ENCODE data around the gene NAPEPLD.

DNA sequence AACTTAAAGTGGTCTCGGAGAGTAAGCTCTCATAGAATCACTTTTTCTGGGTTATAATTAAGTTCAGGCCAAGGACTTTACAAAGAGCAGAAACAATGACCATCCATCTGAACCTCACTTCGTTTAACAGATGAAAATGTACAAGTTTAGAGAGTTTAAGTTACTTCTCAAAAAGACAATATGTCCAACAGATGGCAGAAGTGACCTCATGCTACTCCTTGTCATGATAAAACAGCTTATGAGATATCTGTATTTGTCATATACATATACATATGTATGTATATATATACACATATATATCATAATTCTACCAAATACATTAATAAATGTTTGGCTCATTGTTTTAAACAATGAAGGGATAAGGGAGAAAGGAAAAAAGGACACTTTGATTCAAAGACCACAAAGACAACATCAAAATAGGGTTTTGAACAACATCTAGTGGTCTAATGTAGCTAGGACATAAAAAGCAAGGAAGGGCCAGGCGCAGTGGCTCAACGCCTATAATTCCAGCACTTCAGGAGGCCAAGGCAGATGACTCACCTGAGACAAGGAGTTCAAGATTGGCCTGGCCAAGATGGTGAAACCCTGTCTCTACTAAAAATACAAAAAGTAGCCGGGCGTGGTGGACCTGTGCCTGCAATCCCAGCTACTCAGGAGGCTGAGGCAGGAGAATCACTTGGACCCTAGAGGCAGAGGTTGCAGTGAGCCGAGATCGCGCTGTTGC, 17.8 kb downstream of the NAPEPLD start:
- TF ChIP-seq POLR2AphosphoS5 (IDR thresholded peaks at IDR 0.05), result no peak
- TF ChIP-seq, protein P1, sequence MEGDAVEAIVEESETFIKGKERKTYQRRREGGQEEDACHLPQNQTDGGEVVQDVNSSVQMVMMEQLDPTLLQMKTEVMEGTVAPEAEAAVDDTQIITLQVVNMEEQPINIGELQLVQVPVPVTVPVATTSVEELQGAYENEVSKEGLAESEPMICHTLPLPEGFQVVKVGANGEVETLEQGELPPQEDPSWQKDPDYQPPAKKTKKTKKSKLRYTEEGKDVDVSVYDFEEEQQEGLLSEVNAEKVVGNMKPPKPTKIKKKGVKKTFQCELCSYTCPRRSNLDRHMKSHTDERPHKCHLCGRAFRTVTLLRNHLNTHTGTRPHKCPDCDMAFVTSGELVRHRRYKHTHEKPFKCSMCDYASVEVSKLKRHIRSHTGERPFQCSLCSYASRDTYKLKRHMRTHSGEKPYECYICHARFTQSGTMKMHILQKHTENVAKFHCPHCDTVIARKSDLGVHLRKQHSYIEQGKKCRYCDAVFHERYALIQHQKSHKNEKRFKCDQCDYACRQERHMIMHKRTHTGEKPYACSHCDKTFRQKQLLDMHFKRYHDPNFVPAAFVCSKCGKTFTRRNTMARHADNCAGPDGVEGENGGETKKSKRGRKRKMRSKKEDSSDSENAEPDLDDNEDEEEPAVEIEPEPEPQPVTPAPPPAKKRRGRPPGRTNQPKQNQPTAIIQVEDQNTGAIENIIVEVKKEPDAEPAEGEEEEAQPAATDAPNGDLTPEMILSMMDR (IDR thresholded peaks at IDR 0.05; ENCODE audit: poor library complexity, severe bottlenecking), result no peak
- TF ChIP-seq, protein P2, sequence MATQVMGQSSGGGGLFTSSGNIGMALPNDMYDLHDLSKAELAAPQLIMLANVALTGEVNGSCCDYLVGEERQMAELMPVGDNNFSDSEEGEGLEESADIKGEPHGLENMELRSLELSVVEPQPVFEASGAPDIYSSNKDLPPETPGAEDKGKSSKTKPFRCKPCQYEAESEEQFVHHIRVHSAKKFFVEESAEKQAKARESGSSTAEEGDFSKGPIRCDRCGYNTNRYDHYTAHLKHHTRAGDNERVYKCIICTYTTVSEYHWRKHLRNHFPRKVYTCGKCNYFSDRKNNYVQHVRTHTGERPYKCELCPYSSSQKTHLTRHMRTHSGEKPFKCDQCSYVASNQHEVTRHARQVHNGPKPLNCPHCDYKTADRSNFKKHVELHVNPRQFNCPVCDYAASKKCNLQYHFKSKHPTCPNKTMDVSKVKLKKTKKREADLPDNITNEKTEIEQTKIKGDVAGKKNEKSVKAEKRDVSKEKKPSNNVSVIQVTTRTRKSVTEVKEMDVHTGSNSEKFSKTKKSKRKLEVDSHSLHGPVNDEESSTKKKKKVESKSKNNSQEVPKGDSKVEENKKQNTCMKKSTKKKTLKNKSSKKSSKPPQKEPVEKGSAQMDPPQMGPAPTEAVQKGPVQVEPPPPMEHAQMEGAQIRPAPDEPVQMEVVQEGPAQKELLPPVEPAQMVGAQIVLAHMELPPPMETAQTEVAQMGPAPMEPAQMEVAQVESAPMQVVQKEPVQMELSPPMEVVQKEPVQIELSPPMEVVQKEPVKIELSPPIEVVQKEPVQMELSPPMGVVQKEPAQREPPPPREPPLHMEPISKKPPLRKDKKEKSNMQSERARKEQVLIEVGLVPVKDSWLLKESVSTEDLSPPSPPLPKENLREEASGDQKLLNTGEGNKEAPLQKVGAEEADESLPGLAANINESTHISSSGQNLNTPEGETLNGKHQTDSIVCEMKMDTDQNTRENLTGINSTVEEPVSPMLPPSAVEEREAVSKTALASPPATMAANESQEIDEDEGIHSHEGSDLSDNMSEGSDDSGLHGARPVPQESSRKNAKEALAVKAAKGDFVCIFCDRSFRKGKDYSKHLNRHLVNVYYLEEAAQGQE (IDR thresholded peaks at IDR 0.05; ENCODE audit: borderline replicate concordance), result no peak
- no peak for TF ChIP-seq EZH2 (IDR thresholded peaks at IDR 0.05; ENCODE audit: borderline replicate concordance, insufficient read depth, low read length, poor library complexity, severe bottlenecking)
- no peak for TF ChIP-seq EP300 (conservative IDR thresholded peaks at IDR 0.05; ENCODE audit: poor library complexity, severe bottlenecking)
- no peak for TF ChIP-seq TAF1 (IDR thresholded peaks at IDR 0.05; ENCODE audit: low read depth)
